ENCODE results near the gene CTDNEP1.

GRCh38 chr17:7203391-7203790 lies 48.1 kb downstream of the CTDNEP1 start:
- TF ChIP-seq YY1 (IDR thresholded peaks at IDR 0.05; ENCODE audit: insufficient read depth, insufficient read length) (no peak), SUZ12 (IDR thresholded peaks at IDR 0.05; ENCODE audit: extremely low read depth, insufficient read depth, insufficient read length) (no peak), ZNF274 (IDR thresholded peaks at IDR 0.05; ENCODE audit: low read depth, low read length) (no peak)
